Keratinocyte (primary cell): ENCODE measurements around the gene CCDC87. TPM values are rescaled to one million over a fixed set of nuclear protein-coding genes. Genes with fewer than 3 reads are reported as not detected.

Experiments
- DNase-seq: peaks from one replicate; pipeline ENCODE4 v3.0.0-alpha.2; 2011; ENCODE audit warnings: low read depth, missing footprints, low spot score
- FAIRE-seq: peaks from 2 replicates; lab custom pipeline; 2011; peaks lifted over from hg19 to GRCh38; lab: Jason Lieb, UNC
- H2AFZ ChIP-seq: 2 replicates; pipeline ENCODE4 v1.6.0; 2012; ENCODE audit warnings: low read length, control low read depth, inconsistent platforms; ENCODE audit not compliant: control insufficient read depth
- H3K27ac ChIP-seq: 2 replicates; pipeline ENCODE4 v1.5.1; 2011; ENCODE audit warnings: low read length; ENCODE audit not compliant: control insufficient read depth, insufficient read depth
- H3K27me3 ChIP-seq: 3 replicates; pipeline ENCODE4 v1.6.0; 2011; ENCODE audit warnings: low read length; ENCODE audit not compliant: control insufficient read depth, insufficient read depth; ENCODE audit errors: extremely low read depth
- H3K36me3 ChIP-seq, 2 experiments: 2 replicates in 1 of 2; 3 replicates in 1 of 2; pipeline ENCODE4 v1.5.1; 2011; ENCODE audit warnings: low read length in 2 of 2, mild to moderate bottlenecking in 1 of 2; ENCODE audit not compliant: control insufficient read depth in 2 of 2, insufficient read depth in 2 of 2; ENCODE audit errors: extremely low read depth in 1 of 2
- H3K4me1 ChIP-seq: 3 replicates; pipeline ENCODE4 v1.5.1; 2011; ENCODE audit warnings: low read length; ENCODE audit not compliant: control insufficient read depth, insufficient read depth; ENCODE audit errors: extremely low read depth
- H3K4me2 ChIP-seq: 3 replicates; pipeline ENCODE4 v1.6.0; 2011; ENCODE audit warnings: low read depth, low read length; ENCODE audit not compliant: control insufficient read depth, insufficient read depth; ENCODE audit errors: extremely low read depth
- H3K4me3 ChIP-seq, 3 experiments: fragments of 200-600 bp in 1 of 3; sonication (generic) in 1 of 3; 2 replicates in 2 of 3; 3 replicates in 1 of 3; pipeline ENCODE4 v1.5.1; 2011 to 2016; ENCODE audit warnings: low read length in 3 of 3, mild to moderate bottlenecking in 3 of 3, control low read depth in 2 of 3, inconsistent platforms in 1 of 3, low read depth in 1 of 3, mixed read lengths in 1 of 3, mixed run types in 1 of 3, moderate library complexity in 1 of 3; ENCODE audit not compliant: control insufficient read depth in 2 of 3, insufficient read depth in 2 of 3; ENCODE audit errors: extremely low read depth in 1 of 3
- H3K79me2 ChIP-seq: 2 replicates; pipeline ENCODE4 v1.6.0; 2012; ENCODE audit warnings: low read length; ENCODE audit not compliant: control insufficient read depth, insufficient read depth
- H3K9ac ChIP-seq: 3 replicates; pipeline ENCODE4 v1.6.0; 2011; ENCODE audit warnings: low read length; ENCODE audit not compliant: control insufficient read depth, insufficient read depth; ENCODE audit errors: extremely low read depth
- H3K9me1 ChIP-seq: 3 replicates; pipeline ENCODE4 v1.6.0; 2011; ENCODE audit warnings: low read length; ENCODE audit not compliant: control insufficient read depth, insufficient read depth; ENCODE audit errors: extremely low read depth
- H3K9me3 ChIP-seq: 2 replicates; pipeline ENCODE4 v1.5.1; 2012; ENCODE audit warnings: low read depth, low read length; ENCODE audit not compliant: control insufficient read depth
- H4K20me1 ChIP-seq: 3 replicates; pipeline ENCODE4 v1.6.0; 2011; ENCODE audit warnings: low read length; ENCODE audit not compliant: control insufficient read depth, insufficient read depth; ENCODE audit errors: extremely low read depth
- CTCF ChIP-seq, 3 experiments: IDR thresholded peaks in 1 of 3; conservative IDR thresholded peaks in 1 of 3; optimal IDR thresholded peaks in 1 of 3; 2 replicates in 2 of 3; 3 replicates in 1 of 3; pipeline versions ENCODE3 to v1.5.1; 2011; ENCODE audit warnings: low read length in 3 of 3, mild to moderate bottlenecking in 3 of 3, moderate library complexity in 2 of 3, control low read depth in 1 of 3, inconsistent platforms in 1 of 3; ENCODE audit not compliant: insufficient read depth in 2 of 3; ENCODE audit errors: extremely low read depth in 1 of 3
- EZH2 ChIP-seq: IDR thresholded peaks from one replicate; pipeline ENCODE4 v1.6.1; 2012; ENCODE audit warnings: inconsistent platforms, mild to moderate bottlenecking, low read length, moderate library complexity
- dilution Hi-C: fragments of 300-500 bp; cut with MboI; formaldehyde crosslinking; loops from one replicate; pipeline ENCODE4 v1.7.0; 2020; ENCODE audit warnings: low sequenced_read_pairs; ENCODE audit not compliant: extremely low pct_ligation_motif_present
- polyA plus RNA-seq, 5 experiments: library from polyadenylated mRNA; depleted of rRNA in 3 of 5; stranded (reverse) in 3 of 5; stranded (forward) in 1 of 5; unstranded in 1 of 5; fragments of >200 nt; gene quantifications; 1 replicate in 1 of 5; 2 replicates in 3 of 5; 3 replicates in 1 of 5; pipeline versions ENCODE4 v1.2.1 to v1.2.3, GENCODE V29; 2011 to 2012; ENCODE audit warnings: missing spikeins in 2 of 5, low read depth in 1 of 5, low replicate concordance in 1 of 5

Gene CCDC87
- polyA plus RNA-seq, 1 donor (not counting 4 experiments of a cell fraction or from before 2014, with no cell fraction given) = 0.07 TPM

- no peaks in the 10 kb centered on the region for H3K4me1 ChIP-seq
- no peaks in the 10 kb centered on the region for H3K79me2 ChIP-seq
- no peaks in the 10 kb centered on the region for H3K27me3 ChIP-seq
- dilution Hi-C loops = no loop called here
- no peak overlapping the region for H3K27ac ChIP-seq
- no peak overlapping the region for H3K9ac ChIP-seq
- DNase-seq = no peak
- H3K9me1 ChIP-seq = no peaks in the 10 kb centered on the region
- no peaks in the 10 kb centered on the region for H3K36me3 ChIP-seq
- no peak for TF ChIP-seq EZH2
- TF ChIP-seq CTCF (optimal IDR thresholded peaks at IDR 0.05 in 1 of 3, IDR thresholded peaks at IDR 0.05 in 1 of 3, conservative IDR thresholded peaks at IDR 0.05 in 1 of 3; ENCODE audit: extremely low read depth in 1 of 3, insufficient read depth in 2 of 3, low read length in 3 of 3) = no peak
- no peak for FAIRE-seq
- no peak overlapping the region for H3K4me3 ChIP-seq
- H3K9me3 ChIP-seq = no peaks in the 10 kb centered on the region
- no peak overlapping the region for H3K4me2 ChIP-seq
- no peaks in the 10 kb centered on the region for H4K20me1 ChIP-seq
- no peak overlapping the region for H2AFZ ChIP-seq
These were observed 11.6 kb downstream of the CCDC87 start for GRCh38 chr11:66581261-66581660.

GRCh38 chr11:66580803-66581202 lies 12.1 kb downstream of the CCDC87 start:
- no peaks in the 10 kb centered on the region for H4K20me1 ChIP-seq
- no peak overlapping the region for H3K4me3 ChIP-seq
- no peak overlapping the region for H3K9ac ChIP-seq
- H3K4me2 ChIP-seq = no peak overlapping the region
- H3K79me2 ChIP-seq = no peaks in the 10 kb centered on the region
- no peaks in the 10 kb centered on the region for H3K4me1 ChIP-seq
- no peaks in the 10 kb centered on the region for H3K9me1 ChIP-seq
- no peaks in the 10 kb centered on the region for H3K27me3 ChIP-seq
- no peaks in the 10 kb centered on the region for H3K9me3 ChIP-seq
- TF ChIP-seq CTCF (optimal IDR thresholded peaks at IDR 0.05 in 1 of 3, IDR thresholded peaks at IDR 0.05 in 1 of 3, conservative IDR thresholded peaks at IDR 0.05 in 1 of 3; ENCODE audit: extremely low read depth in 1 of 3, insufficient read depth in 2 of 3, low read length in 3 of 3) (no peak), EZH2 (no peak)
- dilution Hi-C loops = no loop called here
- DNase-seq (no peak), FAIRE-seq (no peak)
- no peak overlapping the region for H2AFZ ChIP-seq
- H3K36me3 ChIP-seq = no peaks in the 10 kb centered on the region
- no peak overlapping the region for H3K27ac ChIP-seq
